H7 (cell line): Measurements from ENCODE around the gene SMPX. TPM values are rescaled to one million over a fixed set of nuclear protein-coding genes. Genes with fewer than 3 reads are reported as not detected.

ENCODE experiments used
- DNase-seq: peaks from one replicate; pipeline ENCODE4 v3.0.0; 2012
- H3K27me3 ChIP-seq: 2 replicates; pipeline ENCODE4 v1.6.0; 2011; ENCODE audit warnings: mild to moderate bottlenecking, low read length; ENCODE audit not compliant: control insufficient read depth, insufficient read depth
- H3K36me3 ChIP-seq: replicated peaks from 2 replicates; pipeline ENCODE4 v1.5.1; 2011; ENCODE audit warnings: low read length; ENCODE audit not compliant: control insufficient read depth, insufficient read depth
- H3K4me3 ChIP-seq: 2 replicates; pipeline ENCODE4 v1.5.1; 2011; ENCODE audit warnings: low read depth, mild to moderate bottlenecking, control low read depth, low read length, moderate library complexity; ENCODE audit not compliant: insufficient read depth
- total RNA-seq: library from RNA; depleted of rRNA; stranded (reverse); fragments of >200 nt; shearing (Covaris generic); gene quantifications from 2 replicates; pipeline ENCODE4 v1.2.3, GENCODE V29; 2014

SMPX gene
- total RNA-seq, 1 experiment from 2014 or later = 1.9 TPM

DNA sequence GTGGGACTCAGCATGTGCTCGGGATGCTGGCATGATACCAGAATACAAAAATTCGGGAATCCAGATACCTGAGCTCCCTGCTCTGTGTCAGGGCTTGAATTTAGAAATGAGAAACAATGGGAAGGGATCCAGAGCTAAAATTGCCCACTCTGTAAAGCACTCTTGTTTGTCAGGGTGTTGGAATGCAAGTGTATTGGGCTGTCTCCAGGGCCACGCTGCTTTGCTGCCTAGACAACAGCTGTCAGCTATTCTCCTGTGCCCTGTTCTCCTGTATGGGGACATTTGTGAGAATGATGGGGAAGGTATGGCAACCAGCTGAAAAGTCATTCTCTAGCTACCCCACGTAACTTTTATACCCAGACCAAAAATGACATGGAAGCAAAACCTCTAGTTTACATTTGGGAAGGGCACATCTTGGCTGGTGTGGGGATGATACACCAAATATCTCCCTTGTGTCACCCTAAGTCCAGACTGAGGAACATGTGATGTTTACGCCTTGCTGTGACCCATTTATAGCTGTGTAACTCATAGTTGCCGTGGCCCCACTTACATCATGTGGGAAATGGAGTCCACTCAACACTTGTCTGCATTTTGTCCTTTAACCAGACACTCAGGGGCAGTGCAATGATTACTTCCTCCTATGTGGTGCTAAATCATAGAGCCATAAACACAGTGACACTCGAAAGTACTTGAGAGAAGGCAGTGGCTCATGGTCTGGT, 46.6 kb downstream of the SMPX start:
- Histone ChIP-seq H3K36me3 (no peaks in the 10 kb centered on the region), H3K27me3 (no peaks in the 10 kb centered on the region), H3K4me3 (no peak overlapping the region)
- no peak for DNase-seq

- Histone ChIP-seq H3K4me3 (no peak overlapping the region), H3K27me3 (no peaks in the 10 kb centered on the region), H3K36me3 (no peaks in the 10 kb centered on the region)
- peak; percentile 50 for DNase-seq
These were observed 49.8 kb downstream of the SMPX start for GRCh38 chrX:21708116-21708515.

- Histone ChIP-seq H3K4me3 (no peak overlapping the region), H3K36me3 (no peaks in the 10 kb centered on the region), H3K27me3 (no peaks in the 10 kb centered on the region)
- DNase-seq = no peak
These were observed 52.7 kb downstream of the SMPX start for GRCh38 chrX:21705225-21705624.

GRCh38 chrX:21702725-21703124, 55.2 kb downstream of the SMPX start:
- Histone ChIP-seq H3K36me3 (no peaks in the 10 kb centered on the region), H3K4me3 (no peak overlapping the region), H3K27me3 (no peaks in the 10 kb centered on the region)
- DNase-seq = no peak

DNA sequence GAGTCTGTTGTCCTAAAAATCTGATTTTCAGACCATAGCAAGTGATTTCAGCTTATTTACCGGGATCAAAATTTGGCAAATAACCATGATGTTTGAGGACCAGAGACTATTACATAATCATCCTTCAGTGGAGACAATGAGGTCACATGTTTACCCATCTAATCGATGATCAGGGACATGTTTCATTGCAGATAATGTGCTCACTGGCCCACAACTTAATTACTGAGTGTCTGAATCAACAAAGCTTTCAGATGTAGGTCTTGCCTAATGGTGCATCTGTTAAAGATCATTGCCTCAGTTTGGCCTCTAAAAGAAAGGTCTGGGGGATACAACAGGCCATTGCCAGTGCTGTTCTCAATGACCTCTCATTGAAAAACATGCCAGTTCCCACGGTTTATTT, 56.9 kb downstream of the SMPX start:
- Histone ChIP-seq H3K27me3 (no peaks in the 10 kb centered on the region), H3K36me3 (no peaks in the 10 kb centered on the region), H3K4me3 (no peak overlapping the region)
- no peak for DNase-seq

DNA sequence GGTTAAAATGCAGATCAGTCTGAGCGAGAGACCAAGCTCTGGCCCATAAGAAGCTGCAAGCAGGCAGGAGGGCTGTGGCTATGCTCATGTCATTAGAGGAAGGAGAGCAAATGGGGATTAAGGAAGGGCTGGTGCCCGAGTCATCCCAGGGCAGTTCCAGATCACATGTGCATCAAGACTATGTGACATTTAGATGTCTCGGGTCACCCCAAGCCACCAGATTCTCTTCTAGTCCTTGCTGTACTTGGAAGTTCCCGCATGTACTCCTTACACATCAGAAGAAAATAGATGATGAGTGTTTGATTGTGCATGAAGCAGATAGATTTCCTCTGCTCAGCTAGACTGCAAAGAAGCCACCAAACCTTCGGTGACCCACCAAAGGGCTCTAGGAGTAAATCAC, 57.6 kb downstream of the SMPX start:
- H3K36me3 ChIP-seq = no peaks in the 10 kb centered on the region
- DNase-seq = no peak
- H3K27me3 ChIP-seq = no peaks in the 10 kb centered on the region
- H3K4me3 ChIP-seq = no peak overlapping the region

- no peaks in the 10 kb centered on the region for H3K36me3 ChIP-seq
- no peak for DNase-seq
- no peak overlapping the region for H3K4me3 ChIP-seq
- no peaks in the 10 kb centered on the region for H3K27me3 ChIP-seq
These were observed 58.8 kb downstream of the SMPX start for GRCh38 chrX:21699136-21699535.

DNA sequence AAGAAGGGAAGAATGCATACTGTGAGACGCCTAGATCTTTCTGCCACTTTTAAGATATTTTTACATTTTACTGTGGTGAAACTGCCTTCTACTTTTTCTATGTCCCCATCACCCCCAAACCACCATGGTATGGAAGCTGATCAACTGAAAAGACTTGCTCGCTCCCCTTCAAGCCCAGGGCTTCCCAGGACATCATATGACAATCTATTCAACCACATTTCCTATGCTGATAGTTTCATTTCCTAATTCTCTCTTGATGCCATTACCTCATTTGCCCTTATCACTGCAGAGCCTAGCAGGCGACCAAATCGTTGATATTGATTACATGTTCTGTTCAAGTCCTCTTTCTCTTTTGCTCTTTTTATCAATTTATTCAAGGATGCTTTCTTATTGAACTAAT, 59.6 kb downstream of the SMPX start:
- no peak for DNase-seq
- Histone ChIP-seq H3K27me3 (no peaks in the 10 kb centered on the region), H3K36me3 (no peaks in the 10 kb centered on the region), H3K4me3 (no peak overlapping the region)

DNA sequence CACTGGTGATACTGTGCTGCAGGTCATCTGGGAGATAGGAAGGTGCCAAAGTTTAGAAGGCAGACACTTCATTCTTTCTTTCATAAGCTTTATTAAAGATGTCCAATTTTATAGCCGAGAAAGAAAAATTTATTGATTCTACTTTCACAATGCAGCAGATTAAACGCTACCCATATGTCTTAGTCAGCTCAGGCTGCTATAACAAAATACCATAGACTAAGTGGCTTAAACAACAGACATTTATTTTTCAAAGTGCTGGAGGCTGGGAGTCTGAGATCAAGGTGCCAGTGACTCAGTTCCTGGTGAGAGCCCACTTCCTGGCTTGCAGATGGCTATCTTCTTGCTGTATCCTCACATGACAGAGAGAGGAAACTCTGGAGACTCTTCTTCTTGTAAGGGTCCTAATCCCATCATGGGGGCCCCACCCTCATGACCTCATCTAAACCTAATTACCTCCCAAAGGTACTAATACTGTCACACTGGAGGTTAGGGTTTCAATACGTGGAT, 66.4 kb downstream of the SMPX start:
- Histone ChIP-seq H3K27me3 (no peaks in the 10 kb centered on the region), H3K36me3 (no peaks in the 10 kb centered on the region), H3K4me3 (no peak overlapping the region)
- DNase-seq = no peak

GRCh38 chrX:21683941-21684340, 74.0 kb downstream of the SMPX start:
- Histone ChIP-seq H3K27me3 (no peaks in the 10 kb centered on the region), H3K4me3 (no peak overlapping the region), H3K36me3 (no peaks in the 10 kb centered on the region)
- no peak for DNase-seq

- DNase-seq = no peak
These were observed 79.8 kb downstream of the SMPX start for GRCh38 chrX:21678048-21678612.

DNA sequence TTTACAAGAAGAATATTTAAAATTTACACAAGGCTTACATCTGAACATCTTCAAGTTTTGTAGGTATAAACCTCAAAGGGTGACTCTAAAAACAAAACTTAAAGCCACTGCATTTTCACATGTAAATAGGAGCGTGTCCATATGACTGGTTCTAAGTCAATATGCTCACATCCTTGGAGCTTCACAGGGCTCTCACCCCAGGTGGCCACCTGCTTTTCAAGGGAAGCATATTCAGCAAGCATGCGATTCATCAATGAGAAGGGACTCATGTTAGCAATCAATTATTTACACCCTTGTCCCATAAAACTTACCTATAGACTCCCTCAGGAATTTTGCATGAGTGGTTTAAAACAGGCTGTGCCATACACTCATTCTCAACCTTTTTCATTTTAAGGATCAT, 82.0 kb downstream of the SMPX start:
- no peak overlapping the region for H3K4me3 ChIP-seq
- no peaks in the 10 kb centered on the region for H3K27me3 ChIP-seq
- no peaks in the 10 kb centered on the region for H3K36me3 ChIP-seq
- DNase-seq = peak; percentile 40

More at GRCh38 chrX:21678048-21678612, 79.8 kb downstream of the SMPX start:
- Histone ChIP-seq H3K4me3 (no peak overlapping the region), H3K36me3 (no peaks in the 10 kb centered on the region), H3K27me3 (no peaks in the 10 kb centered on the region)

- Histone ChIP-seq H3K36me3 (no peaks in the 10 kb centered on the region), H3K27me3 (no peaks in the 10 kb centered on the region), H3K4me3 (no peak overlapping the region)
- DNase-seq = no peak
These were observed 83.3 kb downstream of the SMPX start for GRCh38 chrX:21674430-21675186.

GRCh38 chrX:21666679-21667078, 91.2 kb downstream of the SMPX start:
- DNase-seq = no peak
- Histone ChIP-seq H3K27me3 (no peaks in the 10 kb centered on the region), H3K36me3 (no peaks in the 10 kb centered on the region), H3K4me3 (no peak overlapping the region)

GRCh38 chrX:21666252-21666651, 91.7 kb downstream of the SMPX start:
- H3K36me3 ChIP-seq = no peaks in the 10 kb centered on the region
- DNase-seq = no peak
- H3K27me3 ChIP-seq = no peaks in the 10 kb centered on the region
- no peak overlapping the region for H3K4me3 ChIP-seq
